ENCODE data around the gene TMEM131L. TPM values are rescaled to one million over a fixed set of nuclear protein-coding genes. Genes with fewer than 3 reads are reported as not detected.
A peak's percentile ranks its signal among the peaks of the same experiment; 100 is the strongest.
"Not testable (repeated sequence)": the region's sequence is repeated elsewhere in the genome, so short reads cannot be mapped to it uniquely, and the experiment has no call there.

TMEM131L gene
- total RNA-seq, 3 donors from 2014 or later = 5.9 to 9.8 (median 6.7) TPM

DNA sequence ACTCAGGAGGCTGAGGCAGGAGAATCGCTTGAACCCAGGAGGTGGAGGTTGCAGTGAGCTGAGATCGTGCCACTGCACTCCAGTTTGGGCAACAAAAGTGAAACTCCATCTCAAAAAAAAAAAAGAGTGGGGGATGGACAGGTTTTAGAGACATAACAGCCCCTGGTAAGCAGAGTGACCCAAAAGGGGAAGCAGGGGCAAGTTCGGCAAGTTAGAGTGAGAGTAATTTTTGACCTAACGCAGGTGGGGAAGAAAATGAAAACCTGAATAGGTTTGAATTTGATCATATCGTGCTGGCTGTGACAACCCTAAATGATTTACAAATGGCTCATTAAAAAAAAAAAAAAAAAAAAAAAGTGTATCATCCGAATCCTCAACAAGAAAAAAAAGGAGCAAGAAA lies 25.7 kb upstream of the TMEM131L start:
- no peak for ATAC-seq
- no peak for DNase-seq
- Histone ChIP-seq H3K4me1 (ENCODE audit: low read depth) (no peaks in the 10 kb centered on the region), H3K9me3 (no peaks in the 10 kb centered on the region), H3K36me3 (ENCODE audit: low read depth) (no peaks in the 10 kb centered on the region), H3K4me3 (no peak overlapping the region)
- TF ChIP-seq, protein P1, sequence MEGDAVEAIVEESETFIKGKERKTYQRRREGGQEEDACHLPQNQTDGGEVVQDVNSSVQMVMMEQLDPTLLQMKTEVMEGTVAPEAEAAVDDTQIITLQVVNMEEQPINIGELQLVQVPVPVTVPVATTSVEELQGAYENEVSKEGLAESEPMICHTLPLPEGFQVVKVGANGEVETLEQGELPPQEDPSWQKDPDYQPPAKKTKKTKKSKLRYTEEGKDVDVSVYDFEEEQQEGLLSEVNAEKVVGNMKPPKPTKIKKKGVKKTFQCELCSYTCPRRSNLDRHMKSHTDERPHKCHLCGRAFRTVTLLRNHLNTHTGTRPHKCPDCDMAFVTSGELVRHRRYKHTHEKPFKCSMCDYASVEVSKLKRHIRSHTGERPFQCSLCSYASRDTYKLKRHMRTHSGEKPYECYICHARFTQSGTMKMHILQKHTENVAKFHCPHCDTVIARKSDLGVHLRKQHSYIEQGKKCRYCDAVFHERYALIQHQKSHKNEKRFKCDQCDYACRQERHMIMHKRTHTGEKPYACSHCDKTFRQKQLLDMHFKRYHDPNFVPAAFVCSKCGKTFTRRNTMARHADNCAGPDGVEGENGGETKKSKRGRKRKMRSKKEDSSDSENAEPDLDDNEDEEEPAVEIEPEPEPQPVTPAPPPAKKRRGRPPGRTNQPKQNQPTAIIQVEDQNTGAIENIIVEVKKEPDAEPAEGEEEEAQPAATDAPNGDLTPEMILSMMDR (IDR thresholded peaks at IDR 0.05) = no peak
- intact Hi-C loops (cut with DNase I, micrococcal nuclease) = no loop called here

DNA sequence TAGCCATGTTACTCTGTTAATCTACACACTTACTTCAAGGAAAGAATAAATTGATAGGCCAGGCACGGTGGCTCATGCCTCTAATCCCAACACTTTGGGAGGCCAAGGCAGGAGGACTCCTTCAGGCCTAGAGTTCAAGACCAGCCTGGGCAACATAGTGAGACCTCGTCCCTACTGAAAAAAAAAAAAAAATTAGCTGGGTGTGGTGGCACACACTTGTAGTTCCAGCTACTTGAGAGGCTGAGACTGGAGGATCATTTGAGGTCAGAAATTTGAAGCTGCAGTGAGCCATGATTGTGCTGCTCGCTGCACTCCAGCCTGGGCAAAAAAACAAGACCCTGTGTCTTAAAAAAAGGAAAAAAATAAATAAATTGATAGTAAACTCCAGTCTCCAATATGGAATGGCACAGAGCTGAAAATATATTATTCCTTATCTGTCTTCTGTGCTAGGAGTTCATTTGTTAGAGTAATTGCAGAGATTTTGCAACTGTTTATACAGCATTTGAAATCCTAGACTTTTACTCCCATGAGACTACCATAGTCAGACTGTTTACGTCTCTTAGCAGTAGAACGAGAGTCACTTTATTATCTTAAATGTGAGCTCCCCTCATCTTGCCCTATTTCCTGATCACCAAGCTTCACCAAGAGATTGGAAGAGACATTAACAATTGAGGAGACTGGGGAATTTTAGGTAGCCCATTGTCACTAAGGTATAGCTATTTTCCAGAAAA lies 18.8 kb upstream of the TMEM131L start:
- ATAC-seq (no peak), DNase-seq (no peak)
- Histone ChIP-seq H3K36me3 (ENCODE audit: low read depth) (no peaks in the 10 kb centered on the region), H3K4me3 (no peak overlapping the region), H3K9me3 (no peaks in the 10 kb centered on the region), H3K4me1 (ENCODE audit: low read depth) (no peaks in the 10 kb centered on the region)
- TF ChIP-seq, protein P1 (IDR thresholded peaks at IDR 0.05) = no peak
- intact Hi-C loops (cut with DNase I, micrococcal nuclease) = no loop called here

- intact Hi-C loops (cut with DNase I, micrococcal nuclease) = no loop called here
- Histone ChIP-seq H3K4me3 (no peak overlapping the region), H3K36me3 (ENCODE audit: low read depth) (no peaks in the 10 kb centered on the region)
These were observed 18.0 kb upstream of the TMEM131L start for GRCh38 chr4:153448003-153448731.

GRCh38 chr4:153449338-153449737 lies 16.8 kb upstream of the TMEM131L start:
- H3K9me3 ChIP-seq = no peaks in the 10 kb centered on the region
- no peak overlapping the region for H3K4me3 ChIP-seq
- DNase-seq = no peak
- H3K36me3 ChIP-seq (ENCODE audit: low read depth) = no peaks in the 10 kb centered on the region
- intact Hi-C loops (cut with DNase I, micrococcal nuclease) = no loop called here
- H3K4me1 ChIP-seq (ENCODE audit: low read depth) = no peaks in the 10 kb centered on the region
- TF ChIP-seq, protein P1 (IDR thresholded peaks at IDR 0.05) = no peak
- ATAC-seq = no peak

More at GRCh38 chr4:153448003-153448731, 18.0 kb upstream of the TMEM131L start:
- TF ChIP-seq, protein P1 (IDR thresholded peaks at IDR 0.05) = no peak
- Histone ChIP-seq H3K4me1 (ENCODE audit: low read depth) (no peaks in the 10 kb centered on the region), H3K9me3 (no peaks in the 10 kb centered on the region)
- ATAC-seq = no peak
- DNase-seq = no peak

GRCh38 chr4:153450544-153450917 lies 15.6 kb upstream of the TMEM131L start:
- ATAC-seq (peak; percentile 35), DNase-seq (no peak)
- intact Hi-C loops (cut with DNase I, micrococcal nuclease) = no loop called here
- no peak overlapping the region for H3K4me3 ChIP-seq
- TF ChIP-seq, protein P1 (IDR thresholded peaks at IDR 0.05) = no peak
- no peaks in the 10 kb centered on the region for H3K9me3 ChIP-seq
- H3K4me1 ChIP-seq (ENCODE audit: low read depth) = no peaks in the 10 kb centered on the region
- no peaks in the 10 kb centered on the region for H3K36me3 ChIP-seq (ENCODE audit: low read depth)

- H3K9me3 ChIP-seq; H3K36me3 ChIP-seq (ENCODE audit: low read depth); H3K4me1 ChIP-seq (ENCODE audit: low read depth); DNase-seq; intact Hi-C loops (cut with DNase I, micrococcal nuclease); H3K4me3 ChIP-seq: not testable (repeated sequence)
- ATAC-seq = peak; percentile 51
These were observed 15.0 kb upstream of the TMEM131L start for GRCh38 chr4:153451145-153451544.

Data from mucosa of descending colon (tissue), 3 donors.